Activated CD8-positive, alpha-beta memory T cell treated with anti-CD3 and anti-CD28 coated beads for 24 hours (primary cell): ENCODE measurements around the gene CD177.
"Not testable (repeated sequence)": the region's sequence is repeated elsewhere in the genome, so short reads cannot be mapped to it uniquely, and the experiment has no call there.

Experiments
- DNase-seq: peaks from one replicate; pipeline ENCODE4 v3.0.0-alpha.2; 2020

The CD177 gene

DNA sequence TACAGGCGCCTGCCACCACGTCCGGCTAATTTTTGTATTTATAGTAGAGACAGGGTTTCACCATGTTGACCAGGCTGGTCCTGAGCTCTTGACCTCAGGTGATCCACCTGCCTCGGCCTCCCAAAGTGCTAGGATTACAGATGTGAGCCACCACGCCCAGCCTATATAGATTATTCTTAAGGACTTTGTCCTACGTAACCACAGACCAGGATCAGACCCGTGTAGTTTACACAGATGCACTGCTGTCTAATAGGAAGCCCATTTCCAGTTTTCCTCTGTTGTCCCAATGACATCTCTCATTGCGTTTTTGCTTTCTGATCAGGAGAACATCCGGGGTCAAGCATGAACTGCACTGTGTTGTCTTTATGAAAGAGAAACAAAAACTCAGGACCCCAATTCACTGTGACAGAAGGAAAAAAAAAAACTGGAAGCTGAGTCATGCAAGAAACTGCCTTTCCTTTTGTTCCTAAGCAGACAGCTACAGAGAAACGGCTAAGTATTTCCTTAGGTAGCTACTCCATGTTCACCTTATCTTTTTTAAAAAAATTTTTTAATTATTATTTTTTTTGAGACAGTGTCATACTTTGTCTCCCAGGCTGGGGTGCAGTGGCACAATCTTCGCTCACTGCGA is 29.2 kb downstream of the CD177 start:
- not testable (repeated sequence) for DNase-seq

DNA sequence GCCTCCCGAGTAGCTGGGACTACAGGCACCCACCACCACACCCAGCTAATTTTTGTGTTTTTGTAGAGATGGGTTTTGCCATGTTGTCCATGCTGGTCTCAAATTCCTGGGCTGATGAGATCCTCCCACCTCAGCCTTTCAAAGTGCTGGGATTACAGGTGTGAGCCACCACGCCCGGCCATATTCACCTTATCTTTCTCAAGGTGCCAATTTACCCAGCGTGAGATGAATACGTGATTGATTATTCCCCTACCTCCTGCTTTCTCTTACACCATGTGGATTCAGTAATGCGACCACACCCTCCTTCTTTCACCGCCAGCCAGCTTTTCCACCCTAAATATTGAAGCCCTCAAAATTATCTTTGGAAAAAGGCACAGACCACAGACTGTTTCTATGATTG is 29.8 kb downstream of the CD177 start:
- DNase-seq: not testable (repeated sequence)

DNA sequence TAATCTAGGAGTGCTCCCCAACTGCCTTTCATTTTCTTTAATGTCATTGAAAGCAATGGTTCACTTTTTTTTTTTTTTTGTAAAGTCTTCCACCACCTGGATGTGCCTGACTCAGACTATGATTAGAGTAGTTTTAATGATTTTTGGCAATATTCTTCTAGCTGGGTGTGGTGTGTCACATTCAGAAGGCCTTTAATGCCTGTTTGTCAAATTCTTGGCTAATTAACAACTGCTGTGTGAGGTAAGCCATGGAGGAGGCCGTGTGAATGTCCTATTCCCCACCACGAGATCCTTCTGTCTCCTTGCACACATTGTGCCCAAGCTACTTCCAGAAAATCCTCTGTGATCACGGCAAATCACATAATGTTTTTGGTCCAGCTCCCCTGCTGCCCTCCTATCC is 30.3 kb downstream of the CD177 start:
- DNase-seq: not testable (repeated sequence)

DNA sequence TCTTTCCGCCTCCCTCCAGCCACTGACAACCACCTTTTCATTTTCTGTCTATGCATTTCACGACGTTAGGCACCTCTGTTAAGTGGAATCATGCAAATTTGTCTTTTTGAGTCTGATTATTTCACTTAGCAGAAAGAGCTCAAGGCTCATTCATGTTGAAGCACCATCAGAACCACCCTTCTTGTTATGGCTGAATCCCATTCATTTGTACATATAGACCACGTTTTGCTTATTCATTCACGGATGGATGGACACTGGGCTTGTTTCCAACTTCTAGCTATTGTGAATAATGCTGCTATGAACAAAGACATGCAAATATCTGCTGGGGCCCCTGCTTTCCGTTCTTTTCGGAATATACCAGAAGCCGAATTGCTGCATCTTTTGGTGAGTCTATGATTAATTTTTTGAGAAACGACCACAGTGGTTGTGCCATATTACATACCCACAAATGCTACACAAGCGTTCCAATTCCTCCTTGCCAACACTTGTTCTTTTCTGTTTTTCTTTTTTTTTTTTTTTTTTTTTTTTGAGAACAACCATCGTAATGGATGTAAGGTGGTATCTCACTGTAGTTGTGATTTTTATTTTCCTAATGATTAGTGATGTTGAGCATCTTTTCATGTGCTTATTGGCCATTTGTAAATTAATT is 37.5 kb downstream of the CD177 start:
- not testable (repeated sequence) for DNase-seq

DNA sequence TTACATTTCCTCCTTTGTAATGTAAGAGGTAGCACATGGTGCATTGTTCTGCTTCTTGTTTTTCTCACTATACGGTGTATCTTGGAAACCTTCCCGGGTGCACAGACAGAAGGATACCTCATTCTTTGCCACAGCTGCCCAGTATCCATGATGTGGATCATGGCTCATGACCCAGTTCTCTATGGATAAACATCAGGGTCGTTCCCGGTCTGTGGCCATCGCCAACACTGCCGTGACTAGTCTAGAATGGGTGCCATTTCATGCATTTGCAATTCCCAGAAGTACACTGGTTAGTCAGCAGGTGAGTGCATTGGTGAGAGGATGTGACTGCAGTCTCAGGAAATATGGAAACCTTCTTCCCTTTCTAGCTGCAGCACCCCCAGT is 38.1 kb downstream of the CD177 start:
- DNase-seq: not testable (repeated sequence)

DNA sequence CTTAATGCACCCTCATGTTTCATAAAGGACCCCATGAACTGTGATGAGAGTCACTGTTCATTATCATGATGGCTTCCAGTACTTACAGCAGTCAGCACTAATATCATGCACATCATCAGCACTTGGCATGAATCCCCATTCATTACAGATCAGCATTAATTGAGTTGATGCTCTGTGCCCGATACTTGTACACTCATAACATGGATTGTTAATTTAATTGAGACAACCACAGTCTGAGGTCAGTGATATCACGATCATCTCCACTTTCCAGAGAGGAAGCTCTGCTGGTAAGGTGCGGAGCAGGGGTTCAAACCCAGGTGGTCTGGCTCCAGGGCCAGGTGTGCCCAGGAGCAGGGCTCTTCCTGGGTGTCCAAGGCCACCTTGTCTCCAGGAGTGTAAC is 40.0 kb downstream of the CD177 start:
- not testable (repeated sequence) for DNase-seq

DNA sequence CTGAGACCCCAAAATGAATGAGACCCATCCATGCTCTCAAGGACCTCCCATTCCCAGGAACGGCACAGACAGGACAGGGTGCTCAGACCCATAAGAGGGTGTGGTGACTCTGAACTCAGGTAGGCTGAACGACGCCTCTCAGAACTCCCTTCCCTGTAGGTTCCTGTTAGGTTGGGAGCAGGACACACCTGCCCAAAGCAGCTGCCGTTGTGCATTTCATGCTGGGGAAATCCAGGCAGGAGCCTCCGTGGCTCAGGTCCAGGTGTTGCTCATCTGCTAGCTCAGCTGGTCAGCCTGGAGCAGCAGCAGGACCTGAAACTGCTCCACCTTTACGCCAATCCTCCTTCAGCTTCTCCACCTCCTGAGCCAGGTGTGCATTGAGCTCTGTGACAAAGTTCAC is 42.1 kb downstream of the CD177 start:
- DNase-seq: no peak

DNA sequence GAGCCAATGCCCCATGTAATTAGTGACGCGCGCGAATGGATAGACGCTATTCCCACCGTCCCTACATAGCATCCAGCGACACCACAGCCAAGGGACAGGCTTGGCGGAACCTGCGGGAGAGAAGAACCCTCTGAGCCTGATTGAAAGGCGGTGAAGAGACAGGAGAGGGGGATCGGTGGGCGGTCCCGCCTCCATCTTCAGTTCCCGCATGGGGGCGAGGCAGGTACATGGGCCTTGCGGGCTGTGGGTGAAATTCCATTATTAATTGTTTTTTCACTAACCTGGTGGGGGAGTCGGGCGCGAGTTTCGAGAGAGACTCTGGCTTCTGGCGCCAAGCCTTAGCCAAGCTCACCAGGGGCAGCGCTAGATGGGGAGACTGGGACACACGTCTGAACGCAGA is 52.8 kb downstream of the CD177 start:
- DNase-seq: no peak

DNA sequence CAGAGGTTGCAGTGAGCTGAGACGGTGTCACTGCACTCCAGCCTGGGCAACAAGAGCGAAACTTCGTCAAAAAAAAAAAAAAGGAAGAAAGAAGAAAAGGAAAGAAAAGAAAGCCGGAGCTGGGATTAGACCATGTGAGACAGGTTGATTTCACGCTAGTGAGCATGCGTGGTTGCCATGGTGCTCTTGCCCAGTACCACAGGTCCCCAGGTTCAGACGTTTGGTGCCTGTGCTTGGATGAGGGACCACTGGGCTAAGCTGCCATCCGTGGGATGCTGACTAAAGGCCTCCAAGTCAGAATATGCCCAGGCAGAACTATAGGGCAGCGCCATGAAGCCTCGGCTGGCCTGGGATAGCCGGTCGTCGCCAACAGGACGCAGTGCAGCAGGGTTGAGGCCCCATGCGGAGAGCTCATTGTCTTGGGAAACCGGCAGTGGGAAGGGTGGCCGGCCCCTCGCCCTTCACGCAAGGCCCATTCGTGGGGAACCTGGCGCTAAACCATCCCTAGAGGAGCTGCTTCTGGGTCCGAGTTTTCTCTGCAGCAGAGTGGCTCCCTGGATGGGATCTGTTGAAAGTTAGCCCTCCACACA is 54.0 kb downstream of the CD177 start:
- no peak for DNase-seq

DNA sequence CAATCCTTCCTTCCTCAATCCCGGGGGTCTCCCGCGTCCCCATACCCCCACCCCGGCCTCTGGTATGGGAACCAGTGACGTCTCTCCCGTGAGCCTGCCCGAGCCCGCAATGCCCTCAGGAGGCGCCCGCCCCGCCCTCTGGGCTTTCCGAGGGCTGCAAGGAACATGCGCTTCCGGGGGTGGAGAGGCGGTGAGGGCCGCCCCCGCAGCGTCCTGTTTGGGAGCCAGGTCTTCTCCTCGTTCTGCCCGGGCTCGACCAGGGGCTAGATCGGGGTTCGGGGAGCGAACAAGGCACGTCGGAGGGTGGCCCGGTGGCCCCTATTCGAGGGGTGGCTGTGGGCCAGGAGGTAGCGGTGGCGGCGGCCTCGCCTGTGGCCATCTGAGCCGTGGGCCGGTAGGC is 54.6 kb downstream of the CD177 start:
- DNase-seq: no peak

DNA sequence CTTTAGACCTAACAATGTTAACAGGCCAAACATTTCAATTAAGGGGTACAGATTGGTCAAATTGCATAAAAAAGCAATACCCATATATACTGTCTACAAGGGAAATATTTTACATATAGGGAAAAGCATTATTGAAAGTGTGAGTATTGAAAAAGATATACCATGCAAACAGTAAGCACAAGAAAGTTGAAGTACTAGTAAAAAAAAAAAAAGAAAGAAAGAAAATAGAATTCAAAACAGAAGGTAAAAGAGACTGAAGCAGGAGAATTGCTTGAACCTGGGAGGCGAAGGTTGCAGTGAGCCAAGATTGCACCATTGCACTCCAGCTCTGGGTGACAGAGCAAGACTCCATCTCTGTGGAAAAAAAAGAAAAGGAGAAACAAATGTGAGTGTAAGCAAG is 55.9 kb downstream of the CD177 start:
- DNase-seq: no peak

DNA sequence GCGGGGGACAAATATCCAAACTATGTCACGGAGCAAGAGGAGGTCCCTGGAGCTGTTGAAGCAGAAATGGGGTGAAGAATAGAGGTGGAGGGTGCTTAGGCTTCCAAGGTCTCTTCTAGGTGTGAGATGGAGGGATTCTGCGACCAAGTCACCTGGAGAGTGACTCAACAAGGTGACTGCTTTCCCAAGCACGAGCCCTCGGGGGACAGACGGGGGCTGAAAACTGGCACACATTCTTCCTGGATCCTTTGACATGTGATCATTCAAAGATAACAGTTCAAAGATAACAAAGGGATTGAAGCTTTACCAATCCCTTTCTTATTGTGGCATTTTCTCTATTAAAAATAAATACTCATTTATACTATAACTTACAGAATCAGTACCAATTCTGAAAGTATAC is 59.0 kb downstream of the CD177 start:
- peak; percentile 26 for DNase-seq
